ENCODE data around the gene ACOT7. TPM values are rescaled to one million over a fixed set of nuclear protein-coding genes. Genes with fewer than 3 reads are reported as not detected.

The ACOT7 gene
- total RNA-seq, 2 donors from 2014 or later = 16.9 to 24.9 TPM

GRCh38 chr1:6298530-6298929 is 95.0 kb downstream of the ACOT7 start:
- H3K27ac ChIP-seq = no peak overlapping the region
- TF ChIP-seq CTCF (IDR thresholded peaks at IDR 0.05) = no peak
- no peaks in the 10 kb centered on the region for H3K9me3 ChIP-seq
- no peaks in the 10 kb centered on the region for H3K36me3 ChIP-seq
- no peak for DNase-seq (ENCODE audit: low spot score)
- 94% methylated on average over 8 of the region's 8 CpGs for WGBS
- no peak overlapping the region for H3K4me3 ChIP-seq
- no peaks in the 10 kb centered on the region for H3K27me3 ChIP-seq (replicated peaks; ENCODE audit: insufficient read depth)
- H3K4me1 ChIP-seq (replicated peaks) = no peaks in the 10 kb centered on the region
- intact Hi-C loops (cut with DNase I) = no loop called here

- H3K4me1 ChIP-seq (replicated peaks) = no peaks in the 10 kb centered on the region
- TF ChIP-seq CTCF (IDR thresholded peaks at IDR 0.05) (no peak), POLR2AphosphoS5 (IDR thresholded peaks at IDR 0.05) (no peak), POLR2A (IDR thresholded peaks at IDR 0.05) (no peak)
- H3K27ac ChIP-seq = no peak overlapping the region
- DNase-seq (ENCODE audit: low spot score) = no peak
- no peaks in the 10 kb centered on the region for H3K36me3 ChIP-seq
- 87% methylated on average over 6 of the region's 6 CpGs for WGBS
- H3K4me3 ChIP-seq = no peak overlapping the region
- H3K27me3 ChIP-seq (replicated peaks; ENCODE audit: insufficient read depth) = no peaks in the 10 kb centered on the region
- intact Hi-C loops (cut with DNase I) = no loop called here
- H3K9me3 ChIP-seq = no peaks in the 10 kb centered on the region
These were observed 97.7 kb downstream of the ACOT7 start for GRCh38 chr1:6295910-6296309.

GRCh38 chr1:6294890-6295556 is 98.5 kb downstream of the ACOT7 start:
- no peak overlapping the region for H3K4me3 ChIP-seq
- 77% methylated on average over 23 of the region's 23 CpGs for WGBS
- no peaks in the 10 kb centered on the region for H3K27me3 ChIP-seq (replicated peaks; ENCODE audit: insufficient read depth)
- peak; percentile 14 for DNase-seq (ENCODE audit: low spot score)
- H3K36me3 ChIP-seq = no peaks in the 10 kb centered on the region
- no peaks in the 10 kb centered on the region for H3K9me3 ChIP-seq
- no peak overlapping the region for H3K27ac ChIP-seq
- H3K4me1 ChIP-seq (replicated peaks) = no peaks in the 10 kb centered on the region
- intact Hi-C loops (cut with DNase I) = no loop called here
- TF ChIP-seq CTCF (IDR thresholded peaks at IDR 0.05) = no peak
- TF ChIP-seq POLR2AphosphoS5 (IDR thresholded peaks at IDR 0.05) = peak; percentile 45
- no peak for TF ChIP-seq POLR2A (IDR thresholded peaks at IDR 0.05)

GRCh38 chr1:6294080-6294889 is 99.3 kb downstream of the ACOT7 start:
- no peak for DNase-seq (ENCODE audit: low spot score)
- no peak for TF ChIP-seq CTCF (IDR thresholded peaks at IDR 0.05)
- no peak for TF ChIP-seq POLR2A (IDR thresholded peaks at IDR 0.05)
- TF ChIP-seq POLR2AphosphoS5 (IDR thresholded peaks at IDR 0.05) = no peak
- no peak overlapping the region for H3K27ac ChIP-seq
- H3K4me1 ChIP-seq (replicated peaks) = no peaks in the 10 kb centered on the region
- intact Hi-C loops (cut with DNase I) = no loop called here
- no peaks in the 10 kb centered on the region for H3K36me3 ChIP-seq
- H3K4me3 ChIP-seq = no peak overlapping the region
- no peaks in the 10 kb centered on the region for H3K9me3 ChIP-seq
- WGBS = 89% methylated on average over 14 of the region's 14 CpGs
- no peaks in the 10 kb centered on the region for H3K27me3 ChIP-seq (replicated peaks; ENCODE audit: insufficient read depth)

- intact Hi-C loops (cut with DNase I) = no loop called here
- DNase-seq (ENCODE audit: low spot score) = no peak
- 64% methylated on average over 10 of the region's 10 CpGs for WGBS
- Histone ChIP-seq H3K9me3 (no peaks in the 10 kb centered on the region), H3K4me1 (replicated peaks) (no peaks in the 10 kb centered on the region), H3K36me3 (no peaks in the 10 kb centered on the region), H3K27me3 (replicated peaks; ENCODE audit: insufficient read depth) (no peaks in the 10 kb centered on the region), H3K4me3 (no peak overlapping the region), H3K27ac (no peak overlapping the region)
- TF ChIP-seq CTCF (IDR thresholded peaks at IDR 0.05) = no peak
- no peak for TF ChIP-seq POLR2A (IDR thresholded peaks at IDR 0.05)
- no peak for TF ChIP-seq POLR2AphosphoS5 (IDR thresholded peaks at IDR 0.05)
These were observed 101.5 kb downstream of the ACOT7 start for GRCh38 chr1:6292102-6292501.

All from prostate gland (tissue), 2 donors.